H1 (cell line): ENCODE data around the gene PTPN1.

ENCODE experiments used
- ATF2 ChIP-seq: IDR thresholded peaks from 2 replicates; pipeline ENCODE4 v1.6.1; 2012; ENCODE audit warnings: low read length, inconsistent platforms
- CTCF ChIP-seq, 3 experiments: IDR thresholded peaks; 1 replicate in 2 of 3; 2 replicates in 1 of 3; pipeline versions ENCODE4 v1.5.1 to v1.6.1; 2011; ENCODE audit warnings: low read length in 3 of 3, mild to moderate bottlenecking in 3 of 3, inconsistent platforms in 2 of 3, low read depth in 1 of 3, moderate library complexity in 1 of 3; ENCODE audit not compliant: insufficient read depth in 1 of 3; ENCODE audit errors: control extremely low read depth in 1 of 3
- EGR1 ChIP-seq: IDR thresholded peaks from 2 replicates; pipeline ENCODE4 v1.6.1; 2011; ENCODE audit warnings: low read depth, low read length, borderline replicate concordance
- EP300 ChIP-seq, 2 experiments: IDR thresholded peaks; 1 replicate in 1 of 2; 2 replicates in 1 of 2; pipeline ENCODE4 v1.6.1; 2011 to 2012; ENCODE audit warnings: low read depth in 2 of 2, low read length in 2 of 2, mild to moderate bottlenecking in 2 of 2, borderline replicate concordance in 1 of 2, inconsistent platforms in 1 of 2, moderate library complexity in 1 of 2
- JUN ChIP-seq: IDR thresholded peaks from 2 replicates; pipeline ENCODE4 v1.6.1; 2011; ENCODE audit warnings: low read depth, mild to moderate bottlenecking, improper control_type of control experiment, low read length
- MAX ChIP-seq: IDR thresholded peaks from 2 replicates; pipeline ENCODE4 v1.6.1; 2012; ENCODE audit warnings: inconsistent platforms
- PHF8 ChIP-seq: fragments of 200-600 bp; sonication (generic); conservative IDR thresholded peaks from 2 replicates; pipeline ENCODE4 v1.7.1; 2012; ENCODE audit warnings: low read depth, mild to moderate bottlenecking, inconsistent platforms, low read length, moderate library complexity
- POLR2A ChIP-seq, 2 experiments: IDR thresholded peaks; 1 replicate in 1 of 2; 2 replicates in 1 of 2; pipeline ENCODE4 v1.6.1; 2011; ENCODE audit warnings: low read depth in 2 of 2, low read length in 2 of 2, mild to moderate bottlenecking in 2 of 2; ENCODE audit errors: control extremely low read depth in 1 of 2
- POLR2AphosphoS5 ChIP-seq: IDR thresholded peaks from 2 replicates; pipeline ENCODE4 v1.6.1; 2011; ENCODE audit warnings: low read depth, low read length
- RAD21 ChIP-seq, 2 experiments: IDR thresholded peaks in 1 of 2; conservative IDR thresholded peaks in 1 of 2; 2 replicates each; pipeline ENCODE4 v1.6.1; 2011; ENCODE audit warnings: low read depth in 2 of 2, low read length in 2 of 2, improper control_type of control experiment in 1 of 2, inconsistent platforms in 1 of 2, mild to moderate bottlenecking in 1 of 2, moderate library complexity in 1 of 2
- SAP30 ChIP-seq: fragments of 300-600 bp; sonication (generic); IDR thresholded peaks from 2 replicates; pipeline ENCODE4 v1.7.1; 2012; ENCODE audit warnings: low read length, moderate library complexity, mild to moderate bottlenecking, inconsistent platforms; ENCODE audit not compliant: insufficient read depth, insufficient replicate concordance
- SIN3A ChIP-seq, 2 experiments: IDR thresholded peaks in 1 of 2; conservative IDR thresholded peaks in 1 of 2; 2 replicates each; pipeline ENCODE4 v1.6.1; 2011 to 2012; ENCODE audit warnings: low read length in 2 of 2, improper control_type of control experiment in 1 of 2, low read depth in 1 of 2, mild to moderate bottlenecking in 1 of 2
- TAF1 ChIP-seq: IDR thresholded peaks from 2 replicates; pipeline ENCODE4 v1.6.1; 2011; ENCODE audit warnings: mild to moderate bottlenecking, low read depth, low read length
- YY1 ChIP-seq: IDR thresholded peaks from 2 replicates; pipeline ENCODE4 v1.6.1; 2011; ENCODE audit warnings: low read depth, mild to moderate bottlenecking, low read length

GRCh38 chr20:50519036-50519762, 9.0 kb downstream of the PTPN1 start:
- TF ChIP-seq CTCF (IDR thresholded peaks at IDR 0.05; ENCODE audit: control extremely low read depth in 1 of 3, insufficient read depth in 1 of 3, low read depth in 1 of 3, low read length in 3 of 3) (no peak), EGR1 (no peak), RAD21 (IDR thresholded peaks at IDR 0.05 in 1 of 2, conservative IDR thresholded peaks at IDR 0.05 in 1 of 2; ENCODE audit: low read depth in 2 of 2, low read length in 2 of 2) (no peak), EP300 (IDR thresholded peaks at IDR 0.05; ENCODE audit: borderline replicate concordance in 1 of 2, low read depth in 2 of 2, low read length in 2 of 2) (no peak), SAP30 (no peak), POLR2AphosphoS5 (no peak), JUN (no peak), POLR2A (IDR thresholded peaks at IDR 0.05; ENCODE audit: control extremely low read depth in 1 of 2, low read depth in 2 of 2, low read length in 2 of 2) (no peak), SIN3A (conservative IDR thresholded peaks at IDR 0.05 in 1 of 2, IDR thresholded peaks at IDR 0.05 in 1 of 2; ENCODE audit: low read depth in 1 of 2, low read length in 2 of 2) (no peak), YY1 (no peak), PHF8 (no peak), ATF2 (no peak), TAF1 (no peak), MAX (no peak)
